Glomerular visceral epithelial cell (primary cell): Measurements from ENCODE around the gene OTOF.

Source experiments
- DNase-seq: peaks from one replicate; pipeline ENCODE4 v3.0.0-alpha.2; 2016; ENCODE audit errors: extremely low spot score

The OTOF gene

DNA sequence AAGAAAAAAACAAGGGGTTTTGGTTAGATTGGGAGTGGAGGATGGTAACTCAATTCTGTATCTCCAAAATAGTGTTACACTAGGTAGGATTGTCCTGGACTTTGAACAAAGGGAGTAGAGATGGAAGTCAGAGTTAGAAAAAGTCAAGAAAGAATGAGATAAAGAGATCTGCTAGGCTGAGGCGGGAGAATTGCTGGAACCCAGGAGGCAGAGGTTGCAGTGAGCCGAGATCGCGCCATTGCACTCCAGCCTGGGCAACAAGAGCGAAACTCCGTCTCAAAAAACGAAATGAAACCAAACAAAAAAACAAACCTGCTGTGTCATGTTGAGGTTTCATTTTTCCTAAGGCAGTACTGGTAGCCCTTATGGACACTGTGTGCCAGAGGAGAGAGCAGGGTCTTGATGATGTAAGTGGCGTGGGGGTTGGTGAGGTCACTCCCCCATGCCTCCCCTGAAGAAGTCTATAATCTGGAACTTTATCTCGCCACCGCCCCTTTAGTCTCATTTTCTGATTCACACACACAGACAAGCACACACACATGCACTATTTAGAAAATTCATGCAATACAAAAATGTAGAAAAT, 65.7 kb downstream of the OTOF start:
- DNase-seq = no peak

DNA sequence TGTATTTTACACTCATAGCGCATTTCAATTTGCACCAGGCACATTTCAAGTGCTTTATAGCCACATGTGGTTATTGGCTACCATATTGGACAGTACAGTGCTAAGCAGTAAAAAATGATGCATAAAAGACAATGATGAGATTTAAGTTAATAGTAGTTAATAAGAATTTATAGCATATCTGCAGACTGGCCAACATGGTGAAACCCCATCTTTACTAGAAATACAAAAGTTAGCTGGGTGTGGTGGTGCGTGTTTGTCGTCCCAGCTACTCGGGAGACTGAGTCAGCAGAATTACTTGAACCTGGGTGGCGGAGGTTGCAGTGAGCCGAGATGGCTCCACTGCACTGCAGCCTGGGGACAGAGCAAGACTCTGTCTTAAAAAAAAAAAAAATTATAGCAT, 66.5 kb downstream of the OTOF start:
- no peak for DNase-seq

GRCh38 chr2:26410764-26411243, 67.1 kb downstream of the OTOF start:
- no peak for DNase-seq

DNA sequence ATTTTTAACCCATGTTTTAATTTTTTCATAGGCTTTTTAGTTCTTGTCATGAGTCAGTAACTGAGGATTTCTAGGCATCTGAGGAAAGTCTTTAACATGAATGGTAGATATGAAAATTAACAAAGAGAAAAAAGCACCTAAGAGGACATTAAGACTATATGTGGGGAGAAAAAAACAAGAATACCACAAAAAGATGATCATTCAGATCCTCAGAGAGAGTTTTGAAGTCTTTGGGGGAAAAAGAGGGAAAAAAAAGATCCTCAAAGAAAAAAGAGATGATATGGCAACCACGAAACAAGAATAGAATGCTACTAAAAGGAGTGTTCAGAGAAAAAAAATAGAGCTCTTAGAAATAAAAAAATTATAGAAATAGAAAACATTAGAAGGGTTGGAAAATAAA, 68.1 kb downstream of the OTOF start:
- no peak for DNase-seq

DNA sequence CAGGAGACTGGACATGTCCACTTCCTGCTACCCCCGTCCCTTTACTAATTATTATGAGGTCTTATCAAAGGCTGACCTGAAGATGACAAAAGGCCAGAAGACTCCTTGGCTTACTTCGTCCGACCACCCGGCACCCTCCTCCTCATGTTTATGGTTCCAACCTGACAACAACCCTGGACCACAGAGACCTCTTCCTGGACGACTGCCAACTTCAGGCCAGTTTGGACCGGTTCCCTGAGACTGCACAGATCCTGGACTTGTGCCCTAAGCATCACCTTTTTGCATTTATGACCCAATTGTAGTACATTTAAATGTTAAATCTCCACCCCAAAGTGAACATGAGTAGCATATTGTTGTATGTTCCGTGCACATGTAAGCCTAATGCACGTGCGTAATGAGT, 70.4 kb downstream of the OTOF start:
- DNase-seq = no peak
